ENCODE results near the gene ASXL2.
A peak's percentile ranks its signal among the peaks of the same experiment; 100 is the strongest.
"Not testable (repeated sequence)": the region's sequence is repeated elsewhere in the genome, so short reads cannot be mapped to it uniquely, and the experiment has no call there.

Gene ASXL2

GRCh38 chr2:25878361-25879132, at the start of gene ASXL2:
Gene ASXL2 (minus strand): TSS chr2:25878487. CDS start chr2:25878222, 265 bp downstream.
- peak within 1 kb of the TSS; percentile 95 for H3K27ac ChIP-seq

GRCh38 chr2:25926984-25927756, 48.9 kb upstream of the ASXL2 start:
- Histone ChIP-seq H3K9me3 (no peaks in the 10 kb centered on the region), H3K27me3 (no peaks in the 10 kb centered on the region), H3K27ac (no peak overlapping the region), H3K36me3 (peaks cover 37% of the 10 kb centered on the region), H3K4me3 (no peak overlapping the region), H3K4me1 (no peaks in the 10 kb centered on the region), H3K9ac (no peak overlapping the region), H4K20me1 (no peaks in the 10 kb centered on the region), H3K4me2 (no peak overlapping the region)
- no peak for TF ChIP-seq Cebpa-rat (IDR thresholded peaks at IDR 0.05)

More at GRCh38 chr2:25878361-25879132, at the start of gene ASXL2:
- no peaks in the 10 kb centered on the region for H3K9me3 ChIP-seq
- peaks cover 24% of the 10 kb centered on the region for H3K4me1 ChIP-seq
- H3K4me2 ChIP-seq: peak within 1 kb of the TSS; percentile 84
- H4K20me1 ChIP-seq: peaks cover 38% of the 10 kb centered on the region
- no peak for TF ChIP-seq Cebpa-rat (IDR thresholded peaks at IDR 0.05)
- H3K27me3 ChIP-seq: no peaks in the 10 kb centered on the region
- peak within 1 kb of the TSS; percentile 98 for H3K4me3 ChIP-seq
- peaks cover 17% of the 10 kb centered on the region for H3K36me3 ChIP-seq
- H3K9ac ChIP-seq: peak within 1 kb of the TSS; percentile 96

- Histone ChIP-seq H3K36me3 (peaks cover 14% of the 10 kb centered on the region), H3K9ac (no peak overlapping the region), H4K20me1 (no peaks in the 10 kb centered on the region), H3K4me2 (no peak overlapping the region), H3K27me3 (no peaks in the 10 kb centered on the region), H3K9me3 (no peaks in the 10 kb centered on the region), H3K4me3 (no peak overlapping the region), H3K27ac (no peak overlapping the region), H3K4me1 (no peaks in the 10 kb centered on the region; the same call in 1 of the 2 replicates)
- TF ChIP-seq Cebpa-rat (IDR thresholded peaks at IDR 0.05): no peak
These were observed 44.2 kb upstream of the ASXL2 start for GRCh38 chr2:25922501-25922900.

GRCh38 chr2:25920786-25921415, 42.6 kb upstream of the ASXL2 start:
- no peak for TF ChIP-seq Cebpa-rat (IDR thresholded peaks at IDR 0.05)
- Histone ChIP-seq H4K20me1 (no peaks in the 10 kb centered on the region), H3K36me3 (0 out of 2 replicates have a peak, but pooled peaks cover 1% of the 10 kb centered on the region), H3K4me1 (peaks cover 9% of the 10 kb centered on the region), H3K27ac (no peak overlapping the region), H3K9ac (no peak overlapping the region), H3K4me3 (no peak overlapping the region), H3K9me3 (no peaks in the 10 kb centered on the region), H3K27me3 (no peaks in the 10 kb centered on the region), H3K4me2 (no peak overlapping the region)

- H4K20me1 ChIP-seq: no peaks in the 10 kb centered on the region
- no peak overlapping the region for H3K4me3 ChIP-seq
- H3K4me1 ChIP-seq: peaks cover 9% of the 10 kb centered on the region
- H3K36me3 ChIP-seq: no peaks in the 10 kb centered on the region
- H3K9me3 ChIP-seq: no peaks in the 10 kb centered on the region
- no peak overlapping the region for H3K4me2 ChIP-seq
- TF ChIP-seq Cebpa-rat (IDR thresholded peaks at IDR 0.05): no peak
- H3K9ac ChIP-seq: no peak overlapping the region
- no peak overlapping the region for H3K27ac ChIP-seq
- H3K27me3 ChIP-seq: no peaks in the 10 kb centered on the region
These were observed 42.0 kb upstream of the ASXL2 start for GRCh38 chr2:25920336-25920735.

- Histone ChIP-seq H3K27ac (no peak overlapping the region), H3K4me2 (no peak overlapping the region)
These were observed 39.5 kb upstream of the ASXL2 start for GRCh38 chr2:25917832-25918231.

GRCh38 chr2:25917411-25917810, 39.1 kb upstream of the ASXL2 start:
- not testable (repeated sequence) for H3K9me3 ChIP-seq, H3K4me3 ChIP-seq, H3K36me3 ChIP-seq, H3K9ac ChIP-seq, H3K27ac ChIP-seq, H4K20me1 ChIP-seq, H3K27me3 ChIP-seq, H3K4me2 ChIP-seq
- H3K4me1 ChIP-seq: peaks cover 20% of the 10 kb centered on the region

More at GRCh38 chr2:25917832-25918231, 39.5 kb upstream of the ASXL2 start:
- H4K20me1 ChIP-seq: no peaks in the 10 kb centered on the region
- no peak for TF ChIP-seq Cebpa-rat (IDR thresholded peaks at IDR 0.05)
- H3K9ac ChIP-seq: no peak overlapping the region
- no peaks in the 10 kb centered on the region for H3K9me3 ChIP-seq
- no peak overlapping the region for H3K4me3 ChIP-seq
- no peaks in the 10 kb centered on the region for H3K36me3 ChIP-seq
- peaks cover 16% of the 10 kb centered on the region for H3K4me1 ChIP-seq
- no peaks in the 10 kb centered on the region for H3K27me3 ChIP-seq

- Histone ChIP-seq H3K4me1 (peaks cover 21% of the 10 kb centered on the region), H3K4me2 (peak overlapping the region; percentile 80), H3K4me3 (peak overlapping the region; percentile 31; the same call in 1 of the 2 replicates)
- not testable (repeated sequence) for H3K9ac ChIP-seq, H4K20me1 ChIP-seq, H3K9me3 ChIP-seq, H3K36me3 ChIP-seq, H3K27me3 ChIP-seq, H3K27ac ChIP-seq
These were observed 37.9 kb upstream of the ASXL2 start for GRCh38 chr2:25915944-25916772.

GRCh38 chr2:25915411-25915810, 37.1 kb upstream of the ASXL2 start:
- H3K27me3 ChIP-seq, H3K4me2 ChIP-seq, H3K27ac ChIP-seq, H3K9ac ChIP-seq, H4K20me1 ChIP-seq, H3K36me3 ChIP-seq, H3K9me3 ChIP-seq, H3K4me3 ChIP-seq: not testable (repeated sequence)
- H3K4me1 ChIP-seq: peaks cover 21% of the 10 kb centered on the region

- H3K4me3 ChIP-seq, H3K4me2 ChIP-seq, H3K36me3 ChIP-seq, H4K20me1 ChIP-seq, H3K9ac ChIP-seq, H3K27me3 ChIP-seq, H3K9me3 ChIP-seq, H3K27ac ChIP-seq: not testable (repeated sequence)
- H3K4me1 ChIP-seq: peaks cover 21% of the 10 kb centered on the region
These were observed 35.3 kb upstream of the ASXL2 start for GRCh38 chr2:25913696-25913973.

All from BLaER1 (cell line).